HG03432 (cell line): Measurements from ENCODE around the gene NAALADL2.

Experiments
- ATAC-seq: cut with Tn5 transposase; IDR thresholded peaks from one replicate; pipeline ENCODE4 v1.9.1; 2021; ENCODE audit warnings: mild to moderate bottlenecking, moderate library complexity; ENCODE audit not compliant: unreplicated experiment

Gene NAALADL2

GRCh38 chr3:175617247-175617646 lies 758.1 kb downstream of the NAALADL2 start:
- ATAC-seq: no peak

- no peak for ATAC-seq
These were observed 760.2 kb downstream of the NAALADL2 start for GRCh38 chr3:175619369-175619768.

GRCh38 chr3:175620093-175620492 lies 761.0 kb downstream of the NAALADL2 start:
- ATAC-seq: no peak

- no peak for ATAC-seq
These were observed 761.4 kb downstream of the NAALADL2 start for GRCh38 chr3:175620532-175620931.

- no peak for ATAC-seq
These were observed 781.8 kb downstream of the NAALADL2 start for GRCh38 chr3:175640958-175641357.

- ATAC-seq: no peak
These were observed 787.7 kb downstream of the NAALADL2 start for GRCh38 chr3:175646865-175647264.

GRCh38 chr3:175648899-175649298 lies 789.8 kb downstream of the NAALADL2 start:
- ATAC-seq: no peak

GRCh38 chr3:175651716-175652115 lies 792.6 kb downstream of the NAALADL2 start:
- ATAC-seq: no peak

- ATAC-seq: no peak
These were observed 796.2 kb downstream of the NAALADL2 start for GRCh38 chr3:175655351-175655750.

GRCh38 chr3:175656461-175656860 lies 797.3 kb downstream of the NAALADL2 start:
- ATAC-seq: no peak

- ATAC-seq: no peak
These were observed 800.7 kb downstream of the NAALADL2 start for GRCh38 chr3:175659670-175660350.

- ATAC-seq: no peak
These were observed 803.7 kb downstream of the NAALADL2 start for GRCh38 chr3:175662815-175663214.

- no peak for ATAC-seq
These were observed 805.8 kb downstream of the NAALADL2 start for GRCh38 chr3:175664911-175665310.

- ATAC-seq: no peak
These were observed 809.2 kb downstream of the NAALADL2 start for GRCh38 chr3:175668300-175668699.

- no peak for ATAC-seq
These were observed 811.4 kb downstream of the NAALADL2 start for GRCh38 chr3:175670557-175670956.

- no peak for ATAC-seq
These were observed 813.1 kb downstream of the NAALADL2 start for GRCh38 chr3:175672119-175672689.

- ATAC-seq: no peak
These were observed 820.4 kb downstream of the NAALADL2 start for GRCh38 chr3:175679568-175679967.

GRCh38 chr3:175692256-175692655 lies 833.1 kb downstream of the NAALADL2 start:
- no peak for ATAC-seq

GRCh38 chr3:175695251-175695650 lies 836.1 kb downstream of the NAALADL2 start:
- no peak for ATAC-seq

- no peak for ATAC-seq
These were observed 843.8 kb downstream of the NAALADL2 start for GRCh38 chr3:175702956-175703355.

GRCh38 chr3:175704366-175705055 lies 845.4 kb downstream of the NAALADL2 start:
- ATAC-seq: peak; percentile 90

GRCh38 chr3:175713268-175713667 lies 854.1 kb downstream of the NAALADL2 start:
- no peak for ATAC-seq
